Panc1 (cell line): Measurements from ENCODE around the gene TLCD1. TPM values are rescaled to one million over a fixed set of nuclear protein-coding genes. Genes with fewer than 3 reads are reported as not detected.

Experiments
- ATAC-seq: fragments of 200-7000 bp; cut with Tn5 transposase; 2 replicates; pipeline ENCODE4 v1.9.1; 2020; ENCODE audit warnings: mild to moderate bottlenecking, moderate library complexity
- BruUV-seq: library from RNA; stranded (reverse); fragments of 400-500 nt; replicated peaks from 2 replicates; lab custom pipeline; 2021; lab: Mats Ljungman, UMichigan
- CTCF ChIA-PET: fragments of 300-600 bp; sonication (Branson Sonifier 250); formaldehyde crosslinking; loops from one replicate; lab custom pipeline; 2022; ENCODE audit warnings: antibody characterized with exemption; lab: Charles Lee
- POLR2A ChIA-PET: fragments of 300-600 bp; sonication (Branson Sonifier 250); formaldehyde crosslinking; loops from one replicate; lab custom pipeline; 2022; ENCODE audit warnings: antibody characterized with exemption; lab: Charles Lee
- DNase-seq: peaks from one replicate; pipeline ENCODE4 v3.0.0-alpha.2; 2010; ENCODE audit warnings: low read depth, low spot score
- H3K27ac ChIP-seq: 2 replicates; pipeline ENCODE4 v1.5.1; 2011; ENCODE audit warnings: mild to moderate bottlenecking, low read length, inconsistent platforms
- H3K27me3 ChIP-seq: fragments of 200-500 bp; sonication (Bioruptor generic); 2 replicates; pipeline ENCODE4 v1.6.0; 2014; ENCODE audit warnings: low read length, inconsistent platforms; ENCODE audit not compliant: control insufficient read depth, insufficient read depth
- H3K36me3 ChIP-seq: fragments of 200-500 bp; sonication (Bioruptor generic); 2 replicates; pipeline ENCODE4 v1.5.1; 2014; ENCODE audit warnings: inconsistent platforms, mild to moderate bottlenecking, low read length, moderate library complexity; ENCODE audit not compliant: control insufficient read depth, insufficient read depth
- H3K4me1 ChIP-seq: 2 replicates; pipeline ENCODE4 v1.5.1; 2011; ENCODE audit warnings: inconsistent platforms, mild to moderate bottlenecking, low read length, moderate library complexity; ENCODE audit not compliant: control insufficient read depth, insufficient read depth
- H3K4me3 ChIP-seq, 2 experiments: 2 replicates each; pipeline ENCODE4 v1.5.1; 2011 to 2012; ENCODE audit warnings: low read depth in 2 of 2, low read length in 2 of 2, mild to moderate bottlenecking in 2 of 2, inconsistent platforms in 1 of 2, moderate library complexity in 1 of 2
- H3K9me3 ChIP-seq: fragments of 200-500 bp; sonication (Bioruptor generic); 2 replicates; pipeline ENCODE4 v1.5.1; 2014; ENCODE audit warnings: low read depth, mild to moderate bottlenecking, inconsistent platforms, low read length, moderate library complexity; ENCODE audit not compliant: control insufficient read depth, insufficient read depth
- CTCF ChIP-seq: fragments of 450-650 bp; IDR thresholded peaks from 2 replicates; pipeline ENCODE4 v1.5.1; 2017; ENCODE audit warnings: mild to moderate bottlenecking
- POLR2AphosphoS5 ChIP-seq: IDR thresholded peaks from 2 replicates; pipeline ENCODE4 v1.6.1; 2012; ENCODE audit warnings: mild to moderate bottlenecking, low read depth, low read length, moderate library complexity
- REST ChIP-seq, 2 experiments: IDR thresholded peaks; 2 replicates each; pipeline ENCODE4 v1.6.1; 2011 to 2012; ENCODE audit warnings: low read depth in 2 of 2, control low read depth in 1 of 2, low read length in 1 of 2, mild to moderate bottlenecking in 1 of 2, moderate library complexity in 1 of 2; ENCODE audit not compliant: insufficient read depth in 1 of 2
- SIN3A ChIP-seq: IDR thresholded peaks from 2 replicates; pipeline ENCODE4 v1.6.1; 2012; ENCODE audit warnings: low read depth, mild to moderate bottlenecking, low read length, moderate library complexity, borderline replicate concordance; ENCODE audit not compliant: insufficient read depth
- TCF7L2 ChIP-seq: IDR thresholded peaks from 2 replicates; pipeline ENCODE4 v1.6.1; 2011; ENCODE audit warnings: mild to moderate bottlenecking, low read depth, low read length, inconsistent platforms
- in situ Hi-C: cut with HindIII; loops from 2 replicates; pipeline ENCODE4 v1.10.0; 2016; ENCODE audit warnings: low sequenced_read_pairs, low pct_unique_long_range_greater_than_20kb
- intact Hi-C: fragments of 100-400 bp; cut with micrococcal nuclease; formaldehyde crosslinking; loops from one replicate; pipeline ENCODE4 v1.10.0; 2022; ENCODE audit not compliant: unreplicated experiment
- total RNA-seq: library from RNA; stranded (reverse); gene quantifications from one replicate; pipeline ENCODE4 v1.2.1, GENCODE V29; 2021; ENCODE audit not compliant: unreplicated experiment

The TLCD1 gene
- total RNA-seq, 1 experiment from 2014 or later, result 55.7 TPM

GRCh38 chr17:28689011-28689410 is 37.0 kb downstream of the TLCD1 start:
- Histone ChIP-seq H3K27ac (no peak overlapping the region), H3K27me3 (no peaks in the 10 kb centered on the region), H3K9me3 (no peaks in the 10 kb centered on the region), H3K4me1 (no peaks in the 10 kb centered on the region), H3K36me3 (peaks cover 44% of the 10 kb centered on the region), H3K4me3 (no peak overlapping the region)
- POLR2A ChIA-PET, result no interaction called here
- CTCF ChIA-PET, result no interaction called here
- no TSS peak for BruUV-seq
- in situ Hi-C loops (no loop called here), intact Hi-C loops (no loop called here)
- no peak for DNase-seq
- ATAC-seq, result no peak
- TF ChIP-seq CTCF (no peak), POLR2AphosphoS5 (no peak), TCF7L2 (no peak), SIN3A (no peak), REST (IDR thresholded peaks at IDR 0.05; ENCODE audit: insufficient read depth in 1 of 2, low read depth in 2 of 2, low read length in 1 of 2) (no peak)

GRCh38 chr17:28688481-28688880 is 37.6 kb downstream of the TLCD1 start:
- in situ Hi-C loops (no loop called here), intact Hi-C loops (no loop called here)
- ATAC-seq, result no peak
- Histone ChIP-seq H3K36me3 (peaks cover 46% of the 10 kb centered on the region), H3K4me3 (no peak overlapping the region), H3K9me3 (no peaks in the 10 kb centered on the region), H3K27me3 (no peaks in the 10 kb centered on the region), H3K27ac (no peak overlapping the region), H3K4me1 (no peaks in the 10 kb centered on the region)
- TF ChIP-seq SIN3A (no peak), REST (IDR thresholded peaks at IDR 0.05; ENCODE audit: insufficient read depth in 1 of 2, low read depth in 2 of 2, low read length in 1 of 2) (no peak), CTCF (no peak), TCF7L2 (no peak), POLR2AphosphoS5 (no peak)
- BruUV-seq, result TSS peak; percentile 43
- ChIA-PET CTCF (no interaction called here), POLR2A (no interaction called here)
- DNase-seq, result no peak
